ENCODE data around the gene PPIG. TPM values are rescaled to one million over a fixed set of nuclear protein-coding genes. Genes with fewer than 3 reads are reported as not detected.
"Not testable (repeated sequence)": the region's sequence is repeated elsewhere in the genome, so short reads cannot be mapped to it uniquely, and the experiment has no call there.

The PPIG gene
- total RNA-seq (ENCODE audit: low replicate concordance): 50.0 and 88.4 TPM in 2 replicates

GRCh38 chr2:169584005-169584877, at the start of gene PPIG:
TSS of gene PPIG (plus strand) at chr2:169584351. CDS start at chr2:169604042, 19,691 bp downstream.
- peak within 1 kb of the TSS; percentile 96 for H2AFZ ChIP-seq (replicated peaks)
- peaks cover 14% of the 10 kb centered on the region for H3F3A ChIP-seq (ENCODE audit: low read depth)
- TF ChIP-seq EZH2phosphoT487 (IDR thresholded peaks at IDR 0.05) (no peak), EZH2 (IDR thresholded peaks at IDR 0.05) (no peak), CTCF (IDR thresholded peaks at IDR 0.05) (no peak)
- peaks cover 16% of the 10 kb centered on the region for H4K20me1 ChIP-seq (ENCODE audit: low read depth)
- peak within 1 kb of the TSS; percentile 99 for H3K27ac Mint-ChIP-seq
- peak within 1 kb of the TSS; percentile 75 for H3K4me3 ChIP-seq
- no peaks in the 10 kb centered on the region for H3K9me3 ChIP-seq (ENCODE audit: low read depth)
- H3K36me3 Mint-ChIP-seq: peaks cover 12% of the 10 kb centered on the region
- peak within 1 kb of the TSS; percentile 89 for H3K27ac ChIP-seq
- H3K27me3 ChIP-seq: peaks cover 5% of the 10 kb centered on the region
- H3K4me1 Mint-ChIP-seq: peaks cover 11% of the 10 kb centered on the region
- peaks cover 20% of the 10 kb centered on the region for H3K9me3 Mint-ChIP-seq
- peaks cover 6% of the 10 kb centered on the region for H3K27me3 Mint-ChIP-seq (ENCODE audit: insufficient read depth, low read depth)
- peaks cover 10% of the 10 kb centered on the region for H3K4me1 ChIP-seq
- peak within 1 kb of the TSS; percentile 97 for H3K4me2 ChIP-seq
- H3K4me3 Mint-ChIP-seq: peak within 1 kb of the TSS; percentile 100
- H3K79me2 ChIP-seq (ENCODE audit: low read depth): peaks cover 51% of the 10 kb centered on the region
- H3K36me3 ChIP-seq: no peaks in the 10 kb centered on the region
- DNase-seq (ENCODE audit: low spot score): peak; percentile 91
- peak within 1 kb of the TSS; percentile 79 for H3K9ac ChIP-seq

DNA sequence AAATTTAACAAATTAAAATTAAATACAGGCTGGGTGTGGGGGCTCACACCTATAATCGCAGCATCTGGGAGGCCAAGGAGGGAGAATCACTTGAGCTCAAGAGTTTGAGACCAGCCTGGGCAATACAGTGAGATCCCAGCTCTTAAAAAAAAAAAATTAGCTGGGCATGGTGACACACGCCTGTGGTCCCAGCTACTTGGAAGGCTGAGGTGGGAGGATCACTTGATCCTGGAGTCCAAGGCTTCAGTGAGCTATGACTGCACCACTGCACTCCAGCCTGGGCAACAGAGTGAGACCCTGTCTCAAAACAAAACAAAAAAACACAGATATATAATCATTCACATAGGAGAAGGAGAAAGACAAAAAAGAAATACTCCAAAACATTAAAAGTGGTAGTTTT, 44.7 kb upstream of the PPIG start:
- not testable (repeated sequence) for H3K4me1 Mint-ChIP-seq; H3K27me3 Mint-ChIP-seq (ENCODE audit: insufficient read depth, low read depth); H3K27ac Mint-ChIP-seq; DNase-seq (ENCODE audit: low spot score); H3K9me3 ChIP-seq (ENCODE audit: low read depth); H3K4me3 ChIP-seq; H3K4me1 ChIP-seq; H3K4me3 Mint-ChIP-seq; H3K9me3 Mint-ChIP-seq; H3K27ac ChIP-seq; H3F3A ChIP-seq (ENCODE audit: low read depth); H3K4me2 ChIP-seq; H3K9ac ChIP-seq; H3K36me3 Mint-ChIP-seq; H3K27me3 ChIP-seq; H4K20me1 ChIP-seq (ENCODE audit: low read depth); H3K79me2 ChIP-seq (ENCODE audit: low read depth); H2AFZ ChIP-seq (replicated peaks)
- peaks cover 17% of the 10 kb centered on the region for H3K36me3 ChIP-seq

GRCh38 chr2:169540146-169540545, 44.0 kb upstream of the PPIG start:
- no peak overlapping the region for H2AFZ ChIP-seq (replicated peaks)
- peaks cover 17% of the 10 kb centered on the region for H3K36me3 ChIP-seq
- Mint-ChIP-seq H3K4me3 (no peak overlapping the region), H3K9me3 (no peaks in the 10 kb centered on the region), H3K27ac (no peak overlapping the region), H3K4me1 (no peaks in the 10 kb centered on the region), H3K36me3 (peaks cover 4% of the 10 kb centered on the region), H3K27me3 (ENCODE audit: insufficient read depth, low read depth) (no peaks in the 10 kb centered on the region)
- no peak for TF ChIP-seq EZH2 (IDR thresholded peaks at IDR 0.05)
- no peak for TF ChIP-seq CTCF (IDR thresholded peaks at IDR 0.05)
- no peak for TF ChIP-seq EZH2phosphoT487 (IDR thresholded peaks at IDR 0.05)
- no peaks in the 10 kb centered on the region for H3K9me3 ChIP-seq (ENCODE audit: low read depth)
- no peaks in the 10 kb centered on the region for H3K27me3 ChIP-seq
- no peaks in the 10 kb centered on the region for H4K20me1 ChIP-seq (ENCODE audit: low read depth)
- H3K4me3 ChIP-seq: no peak overlapping the region
- no peaks in the 10 kb centered on the region for H3K79me2 ChIP-seq (ENCODE audit: low read depth)
- H3K27ac ChIP-seq: no peak overlapping the region
- no peak overlapping the region for H3K4me2 ChIP-seq
- no peaks in the 10 kb centered on the region for H3F3A ChIP-seq (ENCODE audit: low read depth)
- H3K9ac ChIP-seq: no peak overlapping the region
- no peaks in the 10 kb centered on the region for H3K4me1 ChIP-seq
- DNase-seq (ENCODE audit: low spot score): no peak

DNA sequence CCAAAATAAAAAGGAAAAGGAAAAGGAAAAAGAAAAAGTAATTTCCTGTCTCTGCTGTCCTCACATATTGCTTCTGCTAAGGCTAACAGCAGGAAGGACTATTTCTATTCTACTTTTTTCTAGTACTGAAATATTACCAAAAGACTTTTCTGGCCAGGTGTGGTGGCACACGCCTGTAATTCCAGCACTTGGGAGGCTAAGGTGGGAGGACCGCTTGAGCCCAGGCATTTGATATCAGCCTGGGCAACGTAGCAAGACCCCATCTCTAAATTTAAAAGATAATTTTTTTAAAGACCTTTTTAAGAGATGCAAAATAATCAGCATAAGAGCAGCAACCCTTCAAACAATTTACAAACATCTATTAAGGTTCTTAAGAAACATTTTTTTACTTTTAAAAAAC, 41.7 kb upstream of the PPIG start:
- Histone ChIP-seq H4K20me1 (ENCODE audit: low read depth) (no peaks in the 10 kb centered on the region), H3K9me3 (ENCODE audit: low read depth) (no peaks in the 10 kb centered on the region)
- no peaks in the 10 kb centered on the region for H3K9me3 Mint-ChIP-seq

More for the DNA sequence above, 41.7 kb upstream of the PPIG start:
- H3K4me2 ChIP-seq: no peak overlapping the region
- H3K4me1 ChIP-seq: no peaks in the 10 kb centered on the region
- no peaks in the 10 kb centered on the region for H3K27me3 Mint-ChIP-seq (ENCODE audit: insufficient read depth, low read depth)
- peaks cover 1% of the 10 kb centered on the region for H3K36me3 Mint-ChIP-seq
- TF ChIP-seq CTCF (IDR thresholded peaks at IDR 0.05): no peak
- TF ChIP-seq EZH2 (IDR thresholded peaks at IDR 0.05): no peak
- no peak for TF ChIP-seq EZH2phosphoT487 (IDR thresholded peaks at IDR 0.05)
- no peaks in the 10 kb centered on the region for H3F3A ChIP-seq (ENCODE audit: low read depth)
- no peak overlapping the region for H3K4me3 Mint-ChIP-seq
- peaks cover 13% of the 10 kb centered on the region for H3K36me3 ChIP-seq
- no peak for DNase-seq (ENCODE audit: low spot score)
- no peak overlapping the region for H2AFZ ChIP-seq (replicated peaks)
- no peak overlapping the region for H3K27ac ChIP-seq
- H3K27ac Mint-ChIP-seq: no peak overlapping the region
- no peaks in the 10 kb centered on the region for H3K4me1 Mint-ChIP-seq
- H3K4me3 ChIP-seq: no peak overlapping the region
- H3K9ac ChIP-seq: no peak overlapping the region
- no peaks in the 10 kb centered on the region for H3K27me3 ChIP-seq
- no peaks in the 10 kb centered on the region for H3K79me2 ChIP-seq (ENCODE audit: low read depth)
